Measurements from ENCODE around the gene CALML3.

The CALML3 gene

GRCh38 chr10:5497948-5498730 is 26.6 kb upstream of the CALML3 start:
- no peak for TF ChIP-seq CTCF (IDR thresholded peaks at IDR 0.05; ENCODE audit: low read depth, low read length, missing control alignments)
- no peak for DNase-seq (ENCODE audit: extremely low read depth, low read depth)
- no peak overlapping the region for H3K4me3 ChIP-seq (replicated peaks; ENCODE audit: low read depth, low read length)

GRCh38 chr10:5498791-5499492 is 25.8 kb upstream of the CALML3 start:
- H3K4me3 ChIP-seq (replicated peaks; ENCODE audit: low read depth, low read length), result no peak overlapping the region
- no peak for TF ChIP-seq CTCF (IDR thresholded peaks at IDR 0.05; ENCODE audit: low read depth, low read length, missing control alignments)
- DNase-seq (ENCODE audit: extremely low read depth, low read depth), result no peak

GRCh38 chr10:5499493-5500140 is 25.1 kb upstream of the CALML3 start, which contains the start of gene CALML5:
Gene CALML5 (minus strand): TSS chr10:5499570. CDS start chr10:5499438, 132 bp downstream.
- no peak for TF ChIP-seq CTCF (IDR thresholded peaks at IDR 0.05; ENCODE audit: low read depth, low read length, missing control alignments)
- no peak for DNase-seq (ENCODE audit: extremely low read depth, low read depth)

GRCh38 chr10:5500162-5500670 is 24.5 kb upstream of the CALML3 start:
- no peak for TF ChIP-seq CTCF (IDR thresholded peaks at IDR 0.05; ENCODE audit: low read depth, low read length, missing control alignments)
- no peak overlapping the region for H3K4me3 ChIP-seq (replicated peaks; ENCODE audit: low read depth, low read length)
- no peak for DNase-seq (ENCODE audit: extremely low read depth, low read depth)

More at GRCh38 chr10:5499493-5500140, 25.1 kb upstream of the CALML3 start, which contains the start of gene CALML5:
- no peak within 1 kb of the TSS for H3K4me3 ChIP-seq (replicated peaks; ENCODE audit: low read depth, low read length)

GRCh38 chr10:5500910-5501309 is 23.9 kb upstream of the CALML3 start:
- no peak for DNase-seq (ENCODE audit: extremely low read depth, low read depth)

More at GRCh38 chr10:5500910-5501309, 23.9 kb upstream of the CALML3 start:
- no peak for TF ChIP-seq CTCF (IDR thresholded peaks at IDR 0.05; ENCODE audit: low read depth, low read length, missing control alignments)
- H3K4me3 ChIP-seq (replicated peaks; ENCODE audit: low read depth, low read length), result no peak overlapping the region
